ENCODE measurements around the gene SLC25A47. TPM values are rescaled to one million over a fixed set of nuclear protein-coding genes. Genes with fewer than 3 reads are reported as not detected.

Gene SLC25A47
- total RNA-seq, 1 experiment from 2014 or later = not detected

- peaks cover 28% of the 10 kb centered on the region for H3K4me1 Mint-ChIP-seq (ENCODE audit: low read depth, unreplicated experiment)
- no peak for DNase-seq
- no peaks in the 10 kb centered on the region for H3K36me3 ChIP-seq (ENCODE audit: control insufficient read depth, insufficient read depth, low read length)
- H3K36me3 Mint-ChIP-seq (ENCODE audit: insufficient read depth, unreplicated experiment) = peaks cover 28% of the 10 kb centered on the region
- ChIA-PET POLR2A (no interaction called here), CTCF (no interaction called here)
- intact Hi-C loops (cut with micrococcal nuclease; ENCODE audit: unreplicated experiment) = no loop called here
- BruUV-seq (replicated peaks) = no TSS peak
- no peaks in the 10 kb centered on the region for H3K27me3 ChIP-seq (replicated peaks; ENCODE audit: control insufficient read depth, insufficient read depth, low read length)
- no peaks in the 10 kb centered on the region for H3K4me1 ChIP-seq
- H3K9me3 Mint-ChIP-seq (ENCODE audit: unreplicated experiment) = no peaks in the 10 kb centered on the region
- TF ChIP-seq, protein P1, sequence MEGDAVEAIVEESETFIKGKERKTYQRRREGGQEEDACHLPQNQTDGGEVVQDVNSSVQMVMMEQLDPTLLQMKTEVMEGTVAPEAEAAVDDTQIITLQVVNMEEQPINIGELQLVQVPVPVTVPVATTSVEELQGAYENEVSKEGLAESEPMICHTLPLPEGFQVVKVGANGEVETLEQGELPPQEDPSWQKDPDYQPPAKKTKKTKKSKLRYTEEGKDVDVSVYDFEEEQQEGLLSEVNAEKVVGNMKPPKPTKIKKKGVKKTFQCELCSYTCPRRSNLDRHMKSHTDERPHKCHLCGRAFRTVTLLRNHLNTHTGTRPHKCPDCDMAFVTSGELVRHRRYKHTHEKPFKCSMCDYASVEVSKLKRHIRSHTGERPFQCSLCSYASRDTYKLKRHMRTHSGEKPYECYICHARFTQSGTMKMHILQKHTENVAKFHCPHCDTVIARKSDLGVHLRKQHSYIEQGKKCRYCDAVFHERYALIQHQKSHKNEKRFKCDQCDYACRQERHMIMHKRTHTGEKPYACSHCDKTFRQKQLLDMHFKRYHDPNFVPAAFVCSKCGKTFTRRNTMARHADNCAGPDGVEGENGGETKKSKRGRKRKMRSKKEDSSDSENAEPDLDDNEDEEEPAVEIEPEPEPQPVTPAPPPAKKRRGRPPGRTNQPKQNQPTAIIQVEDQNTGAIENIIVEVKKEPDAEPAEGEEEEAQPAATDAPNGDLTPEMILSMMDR (IDR thresholded peaks at IDR 0.05; ENCODE audit: insufficient read depth in 1 of 2, low read depth in 1 of 2, low read length in 1 of 2, severe bottlenecking in 1 of 2, unreplicated experiment in 1 of 2) = no peak
- H3K4me3 Mint-ChIP-seq (ENCODE audit: unreplicated experiment) = no peak overlapping the region
- H3K4me3 ChIP-seq (ENCODE audit: low read depth, low read length) = no peak overlapping the region
- no peaks in the 10 kb centered on the region for H3K27me3 Mint-ChIP-seq (ENCODE audit: insufficient read depth, unreplicated experiment)
- no peaks in the 10 kb centered on the region for H3K9me3 ChIP-seq
- peak overlapping the region; percentile 50 for H3K27ac Mint-ChIP-seq (ENCODE audit: unreplicated experiment)
Measured at GRCh38 chr14:100371773-100372172, 48.6 kb downstream of the SLC25A47 start.

DNA sequence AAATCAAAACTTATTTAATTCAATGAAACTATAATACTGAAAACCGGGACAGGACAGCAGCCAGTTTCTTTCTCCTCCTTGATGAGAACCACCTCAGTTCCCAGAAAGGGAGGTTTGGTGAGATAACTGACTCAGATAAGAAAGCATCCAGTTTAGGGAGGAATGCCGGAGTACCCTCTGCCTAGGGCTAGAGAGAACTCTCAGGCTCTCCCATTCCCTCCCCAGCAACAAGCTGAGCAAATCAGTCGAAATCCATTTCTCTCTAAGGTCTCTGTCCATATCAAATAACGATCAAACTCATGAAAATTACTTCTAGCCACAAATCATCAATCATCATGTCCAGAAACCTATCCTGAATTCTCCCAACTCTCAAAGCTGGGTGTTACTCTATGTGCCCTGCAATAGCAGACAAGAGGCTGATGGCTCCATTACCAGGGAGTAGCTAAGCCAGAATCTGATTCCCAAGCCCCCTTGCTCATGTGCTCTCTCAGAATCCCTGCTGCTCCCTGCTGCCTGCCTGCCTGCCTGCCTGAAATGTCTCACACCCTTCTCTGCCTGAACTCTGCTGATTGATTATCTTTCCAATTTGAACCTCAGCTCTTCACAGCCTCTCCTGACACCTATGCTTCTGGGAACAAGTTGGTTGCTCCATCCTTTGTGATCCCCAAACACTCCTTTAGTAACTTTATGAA, 49.4 kb downstream of the SLC25A47 start:
- TF ChIP-seq, protein P1 (IDR thresholded peaks at IDR 0.05; ENCODE audit: insufficient read depth in 1 of 2, low read depth in 1 of 2, low read length in 1 of 2, severe bottlenecking in 1 of 2, unreplicated experiment in 1 of 2) = no peak
- H3K4me3 ChIP-seq (ENCODE audit: low read depth, low read length) = no peak overlapping the region
- CTCF ChIA-PET = no interaction called here

DNA sequence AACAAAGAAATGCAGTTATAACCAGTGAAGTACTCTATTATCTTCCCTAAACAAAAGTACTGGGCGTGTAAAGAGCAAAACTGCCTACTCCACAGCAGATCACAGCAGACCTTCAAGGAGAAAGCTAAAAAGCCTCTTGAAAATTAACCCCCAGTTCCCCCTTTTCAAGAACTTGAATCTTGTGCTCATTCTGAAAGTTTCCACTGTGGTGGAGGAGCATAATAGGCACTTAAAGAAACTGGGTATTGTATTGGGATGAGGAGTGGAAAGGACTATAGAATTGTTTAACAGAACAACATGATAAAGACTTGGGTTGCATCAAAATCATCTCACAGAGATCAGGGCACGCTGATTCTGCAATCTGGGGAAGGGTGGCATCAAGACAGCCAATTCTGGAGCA, 51.1 kb downstream of the SLC25A47 start:
- intact Hi-C loops (cut with micrococcal nuclease; ENCODE audit: unreplicated experiment) = no loop called here
- POLR2A ChIA-PET = no interaction called here
- Mint-ChIP-seq H3K4me3 (ENCODE audit: unreplicated experiment) (peak overlapping the region; percentile 83), H3K9me3 (ENCODE audit: unreplicated experiment) (no peaks in the 10 kb centered on the region), H3K27me3 (ENCODE audit: insufficient read depth, unreplicated experiment) (no peaks in the 10 kb centered on the region), H3K27ac (ENCODE audit: unreplicated experiment) (no peak overlapping the region), H3K36me3 (ENCODE audit: insufficient read depth, unreplicated experiment) (peaks cover 21% of the 10 kb centered on the region), H3K4me1 (ENCODE audit: low read depth, unreplicated experiment) (peaks cover 22% of the 10 kb centered on the region)
- BruUV-seq (replicated peaks) = no TSS peak
- H3K27me3 ChIP-seq (replicated peaks; ENCODE audit: control insufficient read depth, insufficient read depth, low read length) = no peaks in the 10 kb centered on the region
- no peak overlapping the region for H3K4me3 ChIP-seq (ENCODE audit: low read depth, low read length)
- no peak for DNase-seq
- TF ChIP-seq, protein P1 (IDR thresholded peaks at IDR 0.05; ENCODE audit: insufficient read depth in 1 of 2, low read depth in 1 of 2, low read length in 1 of 2, severe bottlenecking in 1 of 2, unreplicated experiment in 1 of 2) = no peak
- CTCF ChIA-PET = no interaction called here
- no peaks in the 10 kb centered on the region for H3K9me3 ChIP-seq
- no peaks in the 10 kb centered on the region for H3K4me1 ChIP-seq
- no peaks in the 10 kb centered on the region for H3K36me3 ChIP-seq (ENCODE audit: control insufficient read depth, insufficient read depth, low read length)

More for the DNA sequence above, 49.4 kb downstream of the SLC25A47 start:
- Mint-ChIP-seq H3K36me3 (ENCODE audit: insufficient read depth, unreplicated experiment) (peaks cover 27% of the 10 kb centered on the region), H3K4me3 (ENCODE audit: unreplicated experiment) (no peak overlapping the region), H3K4me1 (ENCODE audit: low read depth, unreplicated experiment) (peaks cover 33% of the 10 kb centered on the region), H3K27ac (ENCODE audit: unreplicated experiment) (peak overlapping the region; percentile 50), H3K27me3 (ENCODE audit: insufficient read depth, unreplicated experiment) (no peaks in the 10 kb centered on the region), H3K9me3 (ENCODE audit: unreplicated experiment) (no peaks in the 10 kb centered on the region)
- no peaks in the 10 kb centered on the region for H3K4me1 ChIP-seq
- no peak for DNase-seq
- no peaks in the 10 kb centered on the region for H3K27me3 ChIP-seq (replicated peaks; ENCODE audit: control insufficient read depth, insufficient read depth, low read length)
- no peaks in the 10 kb centered on the region for H3K9me3 ChIP-seq
- H3K36me3 ChIP-seq (ENCODE audit: control insufficient read depth, insufficient read depth, low read length) = no peaks in the 10 kb centered on the region
- POLR2A ChIA-PET = no interaction called here
- intact Hi-C loops (cut with micrococcal nuclease; ENCODE audit: unreplicated experiment) = no loop called here
- no TSS peak for BruUV-seq (replicated peaks)
